Activated CD4-positive, alpha-beta T cell treated with anti-CD3 and anti-CD28 coated beads, Interleukin-10, Interleukin-2, amounts not matched to agents 100 ng/mL and 50 ng/mL, durations not matched to agents 16 hours and 8 hours (primary cell): Measurements from ENCODE around the gene ERC1.
A peak's percentile ranks its signal among the peaks of the same experiment; 100 is the strongest.
"Not testable (repeated sequence)": the region's sequence is repeated elsewhere in the genome, so short reads cannot be mapped to it uniquely, and the experiment has no call there.

Experiments used
- DNase-seq: peaks from one replicate; pipeline ENCODE4 v3.0.0-alpha.2; 2020

ERC1 gene

DNA sequence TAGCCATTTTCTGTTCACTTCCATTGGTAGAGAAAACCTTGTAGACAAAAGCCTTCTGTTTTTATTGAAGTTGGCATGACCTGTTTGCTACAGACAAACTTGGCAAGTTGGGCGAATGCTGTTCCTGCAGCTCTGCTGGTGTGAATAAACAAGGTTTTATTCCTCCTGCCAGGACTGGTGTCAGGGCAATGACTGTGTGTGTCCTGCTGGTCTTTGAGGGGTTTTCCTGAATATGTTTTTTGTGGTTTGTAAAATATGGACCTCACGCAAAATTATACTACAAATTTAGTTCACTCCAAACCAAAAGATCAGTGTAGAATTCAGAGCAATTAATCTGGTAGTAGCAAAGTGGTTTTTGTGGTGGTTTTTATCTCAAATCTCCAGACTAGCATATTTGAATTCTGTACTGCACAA lies 140.8 kb downstream of the ERC1 start:
- no peak for DNase-seq

- no peak for DNase-seq
Measured at GRCh38 chr12:1132311-1132710, 141.3 kb downstream of the ERC1 start.

DNA sequence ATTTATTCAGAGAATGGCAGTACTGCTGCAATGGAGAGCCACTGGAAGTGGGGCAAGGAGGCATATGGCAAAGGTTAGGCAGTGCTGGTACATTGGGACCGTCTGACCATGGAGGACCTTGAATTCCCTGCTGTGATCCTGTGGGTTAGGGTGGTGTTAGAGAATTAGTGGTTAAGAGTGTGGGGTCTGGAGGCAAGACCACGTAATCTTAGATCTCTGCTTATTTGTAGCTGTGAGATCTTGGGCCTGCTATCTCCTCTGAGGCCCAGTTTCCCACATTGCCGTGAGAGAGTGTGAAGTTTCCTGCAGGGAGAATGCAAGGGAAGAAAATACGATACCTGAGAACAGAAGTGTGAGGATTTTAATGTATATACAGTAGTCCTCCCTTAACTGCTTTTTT lies 147.7 kb downstream of the ERC1 start:
- no peak for DNase-seq

DNA sequence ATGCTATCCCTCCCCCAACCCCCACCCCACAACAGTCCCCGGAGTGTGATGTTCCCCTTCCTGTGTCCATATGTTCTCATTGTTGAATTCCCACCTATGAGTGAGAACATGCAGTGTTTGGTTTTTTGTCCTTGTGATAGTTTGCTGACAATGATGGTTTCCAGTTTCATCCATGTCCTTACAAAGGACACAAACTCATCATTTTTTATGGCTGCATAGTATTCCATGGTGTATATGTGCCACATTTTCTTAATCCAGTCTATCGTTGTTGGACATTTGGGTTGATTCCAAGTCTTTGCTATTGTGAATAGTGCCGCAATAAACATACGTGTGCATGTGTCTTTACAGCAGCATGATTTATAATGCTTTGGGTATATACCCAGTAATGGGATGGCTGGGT lies 155.7 kb downstream of the ERC1 start:
- DNase-seq, result not testable (repeated sequence)

GRCh38 chr12:1147821-1148220 lies 156.8 kb downstream of the ERC1 start:
- DNase-seq, result no peak

DNA sequence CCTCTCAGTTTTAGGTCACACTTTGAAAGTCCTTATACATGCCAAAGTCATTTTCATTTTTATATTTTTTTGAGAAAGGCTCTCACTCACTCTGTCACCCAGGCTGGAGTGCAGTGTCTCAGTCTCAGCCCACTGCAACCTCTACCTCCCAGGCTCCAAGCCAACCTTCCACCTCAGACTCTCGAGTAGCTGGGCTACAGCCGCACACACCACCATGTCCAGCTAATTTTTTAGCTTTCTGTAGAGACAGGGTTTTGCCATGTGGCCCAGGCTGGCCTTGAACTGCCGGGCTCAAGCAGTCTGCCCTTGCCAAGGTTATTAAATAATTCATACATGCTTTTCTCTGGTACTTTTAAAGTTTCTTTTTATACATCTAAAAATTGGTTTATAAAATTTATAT lies 166.0 kb downstream of the ERC1 start:
- no peak for DNase-seq

DNA sequence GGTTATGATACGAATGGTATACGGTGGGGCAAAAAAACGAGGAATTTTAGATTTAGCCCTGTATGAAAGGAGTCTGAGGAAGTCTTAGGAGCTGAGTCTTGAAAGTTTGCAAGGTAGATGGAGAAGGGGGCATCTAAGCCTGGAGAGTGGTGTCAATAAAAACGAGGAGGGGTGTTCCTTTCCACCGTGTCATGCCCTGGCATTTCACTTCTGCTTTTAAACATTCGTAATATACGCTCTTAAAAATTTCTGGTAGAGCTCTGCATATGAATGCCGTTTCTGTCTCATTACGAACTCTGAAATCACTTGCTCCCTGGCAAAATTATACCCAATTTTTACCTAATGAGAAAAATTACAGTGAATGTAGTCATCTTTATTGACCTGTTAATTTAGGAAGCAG lies 170.2 kb downstream of the ERC1 start:
- DNase-seq, result no peak

GRCh38 chr12:1162081-1162760 lies 171.2 kb downstream of the ERC1 start:
- no peak for DNase-seq

DNA sequence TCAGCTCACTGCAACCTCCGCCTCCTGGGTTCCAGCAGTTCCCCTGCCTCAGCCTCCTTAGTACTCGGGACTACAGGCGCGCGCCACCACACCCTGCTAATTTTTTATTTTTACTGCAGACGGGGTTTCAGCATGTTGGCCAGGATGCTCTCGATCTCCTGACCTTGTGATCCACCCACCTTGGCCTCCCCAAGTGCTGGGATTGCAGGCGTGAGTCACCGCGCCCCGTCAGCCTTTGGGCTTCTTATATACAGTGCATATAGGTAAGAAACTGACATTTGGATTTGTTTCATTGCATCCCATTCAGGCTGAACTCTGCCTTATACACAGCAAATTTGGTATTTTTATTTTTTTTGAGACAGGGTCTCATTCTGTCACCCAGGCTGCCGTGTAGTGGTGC lies 176.8 kb downstream of the ERC1 start:
- DNase-seq, result no peak

- no peak for DNase-seq
Measured at GRCh38 chr12:1170411-1170810, 179.4 kb downstream of the ERC1 start.

DNA sequence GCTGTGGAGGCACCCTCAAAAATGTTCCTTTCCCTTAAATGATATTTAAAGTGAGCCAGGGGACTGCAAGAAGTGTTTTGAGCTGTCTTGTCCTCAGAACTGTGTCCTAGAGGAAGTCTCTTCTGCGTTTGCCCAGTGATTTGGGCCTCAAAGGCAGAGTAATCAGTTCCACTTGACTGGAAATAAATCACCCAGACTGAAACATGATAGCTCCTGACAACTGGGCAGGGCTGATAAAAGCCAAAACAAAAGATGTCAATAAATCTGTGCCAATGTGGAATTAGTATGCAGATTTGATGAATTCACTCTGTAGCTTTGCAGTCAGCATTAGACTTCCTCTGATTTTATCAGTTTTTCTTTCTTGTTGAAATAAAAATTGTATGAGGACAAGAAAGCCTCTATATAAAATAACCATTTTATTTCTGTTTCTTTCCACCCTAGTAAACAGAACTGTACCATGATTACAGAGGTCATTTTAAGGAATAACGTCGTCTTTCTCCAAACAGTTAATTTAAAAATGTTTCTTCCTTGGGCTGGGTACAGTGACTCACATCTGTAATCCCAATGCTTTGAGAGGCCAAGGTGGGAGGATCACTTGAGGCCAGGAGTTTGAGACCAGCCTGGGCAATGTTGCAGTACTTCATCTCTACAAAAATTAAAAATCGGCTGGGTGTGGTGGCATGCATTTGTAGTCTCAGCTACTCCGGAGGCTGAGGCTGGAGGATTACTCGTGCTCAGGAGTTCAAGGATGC lies 180.8 kb downstream of the ERC1 start:
- DNase-seq, result no peak

DNA sequence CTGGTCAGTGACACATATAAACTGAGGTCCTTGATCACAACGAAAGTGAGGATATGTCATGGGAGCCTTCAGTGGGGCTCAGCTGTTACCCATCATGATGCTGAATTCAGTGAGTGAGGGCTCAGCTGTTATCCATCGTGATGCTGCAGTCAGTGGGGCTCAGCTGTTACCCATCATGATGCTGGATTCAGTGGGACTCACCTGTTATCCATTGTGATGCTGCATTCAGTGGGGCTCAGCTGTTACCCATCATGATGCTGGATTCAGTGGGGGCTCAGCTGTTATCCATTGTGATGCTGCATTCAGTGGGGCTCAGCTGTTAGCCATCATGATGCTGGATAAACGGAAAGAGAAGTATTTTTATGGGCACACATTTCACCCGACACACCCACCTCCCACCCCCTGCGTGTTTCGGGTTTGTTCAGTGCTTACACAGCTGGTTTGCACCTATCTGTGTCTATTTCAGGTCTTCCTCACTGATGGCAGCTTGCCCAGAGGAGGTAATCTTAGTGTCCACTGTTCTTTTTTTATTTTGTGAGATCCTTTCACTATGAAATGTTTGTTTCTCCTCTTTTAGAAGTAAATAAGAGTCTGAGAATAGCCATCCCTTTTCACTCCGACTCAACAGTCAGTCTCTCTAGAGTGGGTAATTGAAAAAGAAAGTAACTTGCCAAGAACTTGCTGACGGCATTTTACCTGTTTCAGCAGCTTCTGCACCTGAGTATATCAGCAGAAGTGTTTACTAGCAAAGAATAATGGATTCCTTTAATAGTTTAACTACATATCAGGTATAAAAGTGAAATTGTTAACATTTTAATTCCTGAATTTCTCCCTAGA lies 183.0 kb downstream of the ERC1 start:
- DNase-seq, result no peak

DNA sequence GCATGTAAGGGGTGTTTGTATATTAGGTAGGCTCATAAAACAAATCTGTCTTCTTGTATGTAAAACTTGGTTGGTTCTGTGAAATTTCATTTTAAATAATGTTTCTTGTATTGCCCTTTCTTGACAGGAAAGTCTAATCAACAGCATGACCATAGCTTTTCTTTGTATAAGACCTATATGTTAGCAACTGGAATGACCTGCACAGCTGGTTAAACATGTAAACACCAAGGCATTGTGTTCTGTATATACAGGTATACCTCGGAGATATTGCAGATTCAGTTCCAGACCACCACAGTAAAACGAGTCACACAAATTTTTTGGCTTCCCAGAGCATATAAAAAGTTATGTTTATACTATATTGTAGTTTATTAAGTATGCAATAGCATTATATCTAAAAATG lies 183.6 kb downstream of the ERC1 start:
- no peak for DNase-seq

DNA sequence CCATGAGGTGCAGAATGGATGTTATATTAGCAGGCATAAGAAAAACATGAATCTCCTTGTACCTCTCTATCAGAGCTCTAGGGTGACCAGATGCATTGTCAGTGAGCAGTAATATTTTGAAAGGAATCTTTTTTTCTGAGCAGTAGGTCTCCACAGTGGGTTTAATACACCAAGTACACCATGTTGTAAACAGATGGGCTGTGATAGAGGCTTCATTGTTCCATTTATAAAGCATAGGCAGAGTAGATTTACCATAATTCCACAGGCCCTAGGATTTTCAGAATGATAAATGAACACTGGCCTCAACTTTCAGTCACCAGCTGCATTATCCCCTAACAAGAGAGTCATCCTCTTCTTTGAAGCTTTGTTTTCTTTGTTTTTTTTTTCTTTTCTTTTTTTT lies 185.2 kb downstream of the ERC1 start:
- DNase-seq, result no peak

- no peak for DNase-seq
Measured at GRCh38 chr12:1179128-1179527, 188.1 kb downstream of the ERC1 start.

GRCh38 chr12:1182069-1182468 lies 191.0 kb downstream of the ERC1 start:
- no peak for DNase-seq

DNA sequence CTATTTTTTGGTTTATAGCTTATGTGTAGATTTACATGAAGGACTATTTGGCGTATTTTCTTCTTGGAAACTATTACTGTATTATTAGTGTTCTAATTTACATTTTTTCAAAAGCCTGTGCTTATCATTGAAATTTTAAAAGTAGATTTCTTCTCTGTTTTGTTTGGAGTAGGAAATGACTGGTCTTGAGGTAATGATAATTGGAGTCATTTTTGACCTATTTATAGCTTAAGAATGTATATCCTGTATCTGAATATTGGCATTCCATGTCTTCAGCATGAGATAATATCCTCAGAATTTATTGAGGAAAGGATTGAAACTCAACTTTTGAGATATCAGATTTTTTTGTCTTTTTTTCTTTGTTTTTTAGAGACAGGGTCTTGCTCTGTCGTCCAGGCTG lies 193.4 kb downstream of the ERC1 start:
- no peak for DNase-seq

GRCh38 chr12:1185460-1186182 lies 194.6 kb downstream of the ERC1 start:
- DNase-seq, result peak; percentile 67

DNA sequence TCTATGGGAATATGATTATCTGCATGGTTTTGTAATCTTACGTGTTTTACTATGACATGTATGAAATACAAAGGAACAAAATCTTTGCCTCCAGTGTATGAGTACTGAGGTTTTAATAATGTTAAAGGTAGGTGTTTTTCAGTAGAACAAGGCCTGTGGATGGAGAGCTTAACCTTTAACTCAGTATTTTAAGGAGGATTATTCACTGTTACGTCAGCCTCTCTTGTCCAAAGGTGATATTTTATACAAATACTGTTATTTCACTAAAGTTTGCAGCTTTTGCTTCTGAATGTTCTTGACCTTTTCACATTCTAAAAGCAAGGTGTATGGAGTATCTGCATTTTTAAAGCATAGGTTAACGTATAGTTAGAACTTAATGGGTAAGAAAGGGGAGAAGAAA lies 195.3 kb downstream of the ERC1 start:
- no peak for DNase-seq

GRCh38 chr12:1188016-1188415 lies 197.0 kb downstream of the ERC1 start:
- DNase-seq, result no peak

GRCh38 chr12:1189163-1189562 lies 198.1 kb downstream of the ERC1 start:
- no peak for DNase-seq

- no peak for DNase-seq
Measured at GRCh38 chr12:1195513-1195912, 204.5 kb downstream of the ERC1 start.
